Stimulated activated CD4-positive, alpha-beta T cell treated with anti-CD3 and anti-CD28 coated beads, Interleukin-12 subunit alpha, Interleukin-12 subunit beta, amount 100 ng/mL, for 4 hours (primary cell): ENCODE data around the gene MRGPRX3.

Experiments used
- DNase-seq: peaks from one replicate; pipeline ENCODE4 v3.0.0-alpha.2; 2020

The MRGPRX3 gene

DNA sequence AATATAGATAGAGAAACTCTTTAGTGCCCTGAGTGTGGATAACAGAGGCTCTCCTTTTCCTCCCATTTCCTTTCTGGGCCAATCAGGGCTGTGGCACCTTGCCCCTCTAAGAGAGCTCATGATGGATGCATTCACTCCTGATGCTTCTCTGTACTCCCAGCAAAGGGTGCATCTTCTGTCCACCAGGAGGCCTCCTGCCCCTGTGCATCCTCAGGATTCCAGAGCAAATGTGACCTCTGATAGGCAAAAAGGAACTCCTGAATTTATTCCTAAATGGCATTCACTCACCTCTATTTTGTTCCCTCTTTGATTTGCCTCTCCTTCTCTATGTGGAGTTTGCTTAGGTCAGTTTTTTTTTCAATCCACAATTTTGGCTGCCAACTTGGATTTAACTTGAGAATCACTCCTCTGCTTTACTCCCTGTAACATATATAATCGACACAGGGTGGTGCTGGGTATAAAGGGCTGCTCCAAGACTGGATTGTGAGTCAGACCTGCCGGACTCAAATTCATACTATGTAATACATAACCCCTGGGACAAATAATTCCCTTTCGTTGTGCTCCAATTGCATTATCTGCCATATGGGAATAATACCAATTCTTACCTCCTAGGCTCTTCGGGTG is 39.1 kb downstream of the MRGPRX3 start:
- DNase-seq = no peak

DNA sequence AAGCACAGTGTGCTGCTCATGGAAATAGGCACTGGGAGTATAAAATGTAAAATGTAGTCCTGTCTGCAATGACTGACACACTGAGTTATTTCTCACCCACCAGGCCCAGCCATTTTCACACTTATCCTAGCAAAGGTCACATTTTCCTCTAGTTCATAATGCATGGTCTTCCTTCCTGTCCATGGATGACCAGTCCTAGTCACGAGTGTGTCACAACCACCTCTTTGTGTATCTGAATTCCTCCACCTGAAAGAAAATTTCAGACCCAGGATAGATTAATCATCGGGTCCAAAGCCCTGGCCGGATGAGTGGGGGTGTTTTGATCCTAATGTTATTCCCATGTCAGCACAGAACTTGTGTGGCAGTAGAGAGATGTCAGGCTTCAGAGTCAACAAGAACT is 40.3 kb downstream of the MRGPRX3 start, which contains the start of gene MRGPRX4:
Gene MRGPRX4, plus strand, starts transcription at position 172 of the 400 bp plus-strand sequence. CDS start 420 bp downstream, outside the sequence.
- DNase-seq = no peak

GRCh38 chr11:18173225-18173866 is 41.0 kb downstream of the MRGPRX3 start:
- DNase-seq = no peak
